K562 (cell line): ENCODE data around the gene PARD6B. TPM values are rescaled to one million over a fixed set of nuclear protein-coding genes. Genes with fewer than 3 reads are reported as not detected.

Experiments
- ATAC-seq: fragments of 200-7000 bp; cut with Tn5 transposase; 3 replicates; pipeline ENCODE4 v1.9.1; 2020; ENCODE audit warnings: moderate library complexity
- BruUV-seq: library from RNA; stranded (reverse); fragments of 400-500 nt; replicated peaks from 2 replicates; lab custom pipeline; 2021; lab: Mats Ljungman, UMichigan
- CTCF ChIA-PET: fragments of 300-600 bp; formaldehyde crosslinking; extraction: SDS; loops from one replicate; lab custom pipeline; 2021; ENCODE audit warnings: low intra/inter-chr PET ratio; lab: Yijun Ruan, JAX
- POLR2A ChIA-PET: fragments of 300-600, 350-650 bp; sonication (Branson Sonifier 250); formaldehyde crosslinking; extraction: SDS; loops from one replicate; lab custom pipeline; 2021; ENCODE audit warnings: antibody characterized with exemption, inconsistent platforms; lab: Yijun Ruan, JAX
- DNase-seq, 4 experiments: peaks; one replicate each; pipeline versions ENCODE4 v3.0.0 to v3.0.0-alpha.2; 2011 to 2018; ENCODE audit warnings: low spot score in 3 of 4, mixed read lengths in 3 of 4; ENCODE audit errors: extremely low read depth in 1 of 4
- FAIRE-seq: peaks from 2 replicates; lab custom pipeline; 2011; peaks lifted over from hg19 to GRCh38; lab: Jason Lieb, UNC
- H2AFZ ChIP-seq: 2 replicates; pipeline ENCODE4 v1.6.0; 2011; ENCODE audit warnings: low read depth, low read length, control low read depth, inconsistent platforms
- H3K27ac ChIP-seq: fragments of 200-600 bp; 3 replicates; pipeline ENCODE4 v1.8.0; 2011; ENCODE audit warnings: low read depth, mild to moderate bottlenecking, control low read depth, inconsistent platforms, low read length, moderate library complexity, mixed read lengths; ENCODE audit errors: extremely low read depth
- H3K27me3 ChIP-seq, 2 experiments: fragments of 300-600 bp in 1 of 2; 2 replicates in 1 of 2; 3 replicates in 1 of 2; pipeline versions ENCODE4 v1.6.0 to v1.8.0; 2011; ENCODE audit warnings: inconsistent platforms in 2 of 2, low read length in 2 of 2, mild to moderate bottlenecking in 1 of 2, mixed read lengths in 1 of 2, moderate library complexity in 1 of 2; ENCODE audit not compliant: control insufficient read depth in 2 of 2, insufficient read depth in 2 of 2
- H3K36me3 ChIP-seq: fragments of 300-600 bp; 3 replicates; pipeline ENCODE4 v1.8.0; 2011; ENCODE audit warnings: mild to moderate bottlenecking, low read length, inconsistent platforms; ENCODE audit not compliant: control insufficient read depth, insufficient read depth
- H3K4me1 ChIP-seq, 2 experiments: fragments of 200-600 bp in 1 of 2; replicated peaks in 1 of 2; 2 replicates in 1 of 2; 3 replicates in 1 of 2; pipeline versions ENCODE4 v1.5.1 to v1.8.0; 2011; ENCODE audit warnings: inconsistent platforms in 2 of 2, low read length in 2 of 2, mild to moderate bottlenecking in 1 of 2, mixed read lengths in 1 of 2, moderate library complexity in 1 of 2; ENCODE audit not compliant: control insufficient read depth in 2 of 2, insufficient read depth in 2 of 2
- H3K4me2 ChIP-seq: 2 replicates; pipeline ENCODE4 v1.6.1; 2011; ENCODE audit warnings: low read length, control low read depth, inconsistent platforms, mixed read lengths; ENCODE audit not compliant: insufficient read depth
- H3K4me3 ChIP-seq: fragments of 200-600 bp; sonication (generic), shearing (Covaris generic); 2 replicates; pipeline ENCODE4 v1.5.1; 2016; ENCODE audit warnings: control low read depth, inconsistent platforms
- H3K79me2 ChIP-seq: fragments of 200-600 bp; 3 replicates; pipeline ENCODE4 v1.8.0; 2011; ENCODE audit warnings: low read length, inconsistent platforms; ENCODE audit not compliant: control insufficient read depth, insufficient read depth
- H3K9ac ChIP-seq, 2 experiments: 2 replicates each; pipeline versions ENCODE4 v1.6.0 to v1.6.1; 2011; ENCODE audit warnings: low read depth in 2 of 2, low read length in 2 of 2, control low read depth in 1 of 2, inconsistent platforms in 1 of 2, mild to moderate bottlenecking in 1 of 2, mixed read lengths in 1 of 2; ENCODE audit not compliant: insufficient read depth in 1 of 2
- H3K9me1 ChIP-seq: one replicate; pipeline ENCODE4 v1.6.0; 2011; ENCODE audit warnings: inconsistent platforms, mild to moderate bottlenecking, low read length, moderate library complexity; ENCODE audit not compliant: control insufficient read depth, insufficient read depth
- H3K9me3 ChIP-seq: replicated peaks from 2 replicates; pipeline ENCODE4 v1.5.1; 2011; ENCODE audit warnings: low read depth, low read length, inconsistent platforms; ENCODE audit not compliant: control insufficient read depth, insufficient read depth
- H4K20me1 ChIP-seq: replicated peaks from 2 replicates; pipeline ENCODE4 v1.6.1; 2011; ENCODE audit warnings: low read length, inconsistent platforms, mixed read lengths; ENCODE audit not compliant: control insufficient read depth, insufficient read depth
- CBFA2T3 ChIP-seq: fragments of 450-650 bp; IDR thresholded peaks from 2 replicates; pipeline ENCODE4 v1.6.1; 2017
- EGR1 ChIP-seq: fragments of 450-650 bp; conservative IDR thresholded peaks from 2 replicates; pipeline ENCODE4 v1.6.1; 2017; ENCODE audit warnings: mild to moderate bottlenecking
- EWSR1 ChIP-seq: fragments of 450-650 bp; IDR thresholded peaks from 2 replicates; pipeline ENCODE4 v1.6.1; 2018; ENCODE audit warnings: borderline replicate concordance, mild to moderate bottlenecking, low read depth, moderate library complexity; ENCODE audit not compliant: partially characterized antibody
- FOXA1 ChIP-seq: fragments of 450-650 bp; IDR thresholded peaks from 2 replicates; pipeline ENCODE4 v1.6.1; 2016; ENCODE audit warnings: mild to moderate bottlenecking, borderline replicate concordance
- RFX1 ChIP-seq: fragments of 450-650 bp; IDR thresholded peaks from 2 replicates; pipeline ENCODE4 v1.6.1; 2016; ENCODE audit warnings: mild to moderate bottlenecking, moderate library complexity
- ZBTB11 ChIP-seq, 3 experiments: fragments of 200-800 bp in 1 of 3; fragments of 250-450 bp in 1 of 3; fragments of 450-650 bp in 1 of 3; sonication (Bioruptor Pico) in 1 of 3; sonication (Bioruptor generic) in 1 of 3; formaldehyde crosslinking in 1 of 3; IDR thresholded peaks; 2 replicates each; pipeline versions ENCODE4 v1.6.1 to v1.8.0; 2016 to 2022; ENCODE audit warnings: mild to moderate bottlenecking in 2 of 3, missing genetic modification characterization in 2 of 3, missing compliant biosample characterization in 1 of 3, moderate library complexity in 1 of 3
- ZEB2 ChIP-seq: fragments of 450-650 bp; IDR thresholded peaks from 2 replicates; pipeline ENCODE4 v1.6.1; 2016
- WGBS: fragments of 100-300 bp; shearing (Covaris generic); methylation state at CpG from one replicate; pipeline ENCODE4 v1.1.6; 2016; ENCODE audit warnings: low coverage, mixed read lengths; ENCODE audit not compliant: insufficient coverage; ENCODE audit errors: missing lambda C conversion rate; 5-methylcytosine and 5-hydroxymethylcytosine counted together
- in situ Hi-C: fragments of 300-500 bp; cut with MboI; formaldehyde crosslinking; loops from 4 replicates; pipeline ENCODE4 v1.15.0; 2018; ENCODE audit warnings: inconsistent platforms, mixed read lengths
- intact Hi-C: fragments of 100-400 bp; cut with micrococcal nuclease; formaldehyde crosslinking; loops from 2 replicates; pipeline ENCODE4 v1.14.2; 2022
- polyA plus RNA-seq, 8 experiments: library from polyadenylated mRNA; depleted of rRNA in 4 of 8; stranded (reverse) in 5 of 8; unstranded in 3 of 8; fragments of >200 nt; fragmentation: Nextera tagmentation in 2 of 8; fragmentation: Illumina TruSeq in 1 of 8; extraction: Ambion mirVana in 2 of 8; extraction: Trizol in 1 of 8; gene quantifications; 2 replicates each; pipeline versions ENCODE4 v1.2.1 to v1.2.3, GENCODE V29; 2011 to 2014; ENCODE audit warnings: inconsistent platforms in 1 of 8, missing spikeins in 1 of 8
- total RNA-seq, 7 experiments: library from RNA; depleted of rRNA in 6 of 7; stranded (reverse); fragments of >200 nt in 6 of 7; fragmentation: Illumina TruSeq in 2 of 7; extraction: Trizol in 2 of 7; gene quantifications; 2 replicates each; pipeline versions ENCODE4 v1.2.1 to v1.2.3, GENCODE V29; 2011 to 2021; ENCODE audit warnings: low replicate concordance in 1 of 7
- TF ChIP-seq, protein P1 (sequence below): fragments of 200-800 bp; sonication (Bioruptor generic); IDR thresholded peaks from 2 replicates; pipeline ENCODE4 v1.6.1; 2017; ENCODE audit warnings: missing genetic modification characterization, missing compliant biosample characterization

Gene PARD6B
- total and polyA plus RNA-seq, 9 of the 15 experiments (the other 6 are each of a cell fraction or from before 2014, with no cell fraction given): 1.7 to 12.3 (median 5.5) TPM

DNA sequence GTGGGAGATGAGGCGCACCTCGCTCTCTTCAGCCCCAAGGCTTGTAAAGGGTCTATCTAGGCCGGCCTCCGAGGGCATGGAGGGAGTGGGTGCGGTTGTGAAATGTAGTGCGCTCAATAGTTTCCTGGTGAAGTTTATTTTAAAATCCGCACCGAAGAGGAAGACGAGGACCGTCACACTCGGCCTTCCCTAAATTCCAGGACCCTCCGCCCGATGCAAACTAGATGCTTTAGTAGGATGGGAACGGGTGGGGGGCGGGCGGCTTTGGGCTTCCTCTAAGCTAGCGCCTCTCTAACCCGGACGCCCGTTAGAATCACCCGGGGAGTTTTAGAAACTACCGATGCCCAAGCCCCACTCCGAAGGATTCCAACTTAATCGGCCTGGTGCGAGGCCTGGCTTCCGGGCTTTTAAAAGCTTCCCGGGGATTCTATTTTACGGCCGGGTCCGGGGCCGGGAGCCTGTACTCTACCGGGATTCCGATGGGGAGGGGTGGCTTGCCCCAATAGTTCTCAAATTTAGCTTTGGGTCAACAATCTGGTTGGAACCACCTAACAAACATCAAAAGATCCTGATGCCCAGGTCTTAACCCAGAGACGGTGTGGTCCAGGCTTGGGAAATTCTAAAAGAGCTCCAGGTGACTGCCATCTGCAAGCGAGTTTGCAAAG is 62.9 kb downstream of the PARD6B start:
- Histone ChIP-seq H3K9me1 (no peaks in the 10 kb centered on the region), H3K4me2 (peak overlapping the region; percentile 85), H3K4me3 (peak overlapping the region; percentile 62), H3K9ac (peak overlapping the region in 1 of 2 experiments; percentile 10; a peak in 2 of 4 replicates), H3K27me3 (peaks cover 0 to 2% of the 10 kb centered on the region in 2 experiments; a peak in 1 of 5 replicates), H3K36me3 (no peaks in the 10 kb centered on the region), H3K79me2 (no peaks in the 10 kb centered on the region), H3K4me1 (peaks cover 13 to 27% of the 10 kb centered on the region in 2 experiments), H3K9me3 (no peaks in the 10 kb centered on the region), H2AFZ (peak overlapping the region; percentile 53), H4K20me1 (no peaks in the 10 kb centered on the region), H3K27ac (no peak overlapping the region)
- BruUV-seq: no TSS peak
- in situ Hi-C loops (loop anchor here (10.0 kb wide), 1 partner anchor 510 kb away; no protein-coding TSS in a partner anchor), intact Hi-C loops (loop anchor here (2.0 to 10.0 kb wide), 4 partner anchors 134 to 610 kb away; no protein-coding TSS in a partner anchor)
- 29% methylated on average over 32 of the region's 35 CpGs for WGBS
- TF ChIP-seq ZBTB11 (CRISPR knock-in tag; IDR thresholded peaks at IDR 0.05) (peak in 1 of 3 experiments; percentile 79; a peak in 2 of 6 replicates), FOXA1 (no peak), CBFA2T3 (no peak), RFX1 (0 out of 2 replicates have a peak, but pooled peaks have one; percentile 7), EWSR1 (peak; percentile 72), ZEB2 (0 out of 2 replicates have a peak, but pooled peaks have one; percentile 28), EGR1 (peak; percentile 94)
- TF ChIP-seq, protein P1, sequence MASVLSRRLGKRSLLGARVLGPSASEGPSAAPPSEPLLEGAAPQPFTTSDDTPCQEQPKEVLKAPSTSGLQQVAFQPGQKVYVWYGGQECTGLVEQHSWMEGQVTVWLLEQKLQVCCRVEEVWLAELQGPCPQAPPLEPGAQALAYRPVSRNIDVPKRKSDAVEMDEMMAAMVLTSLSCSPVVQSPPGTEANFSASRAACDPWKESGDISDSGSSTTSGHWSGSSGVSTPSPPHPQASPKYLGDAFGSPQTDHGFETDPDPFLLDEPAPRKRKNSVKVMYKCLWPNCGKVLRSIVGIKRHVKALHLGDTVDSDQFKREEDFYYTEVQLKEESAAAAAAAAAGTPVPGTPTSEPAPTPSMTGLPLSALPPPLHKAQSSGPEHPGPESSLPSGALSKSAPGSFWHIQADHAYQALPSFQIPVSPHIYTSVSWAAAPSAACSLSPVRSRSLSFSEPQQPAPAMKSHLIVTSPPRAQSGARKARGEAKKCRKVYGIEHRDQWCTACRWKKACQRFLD: 0 out of 2 replicates have a peak, but pooled peaks have one; percentile 58
- CTCF ChIA-PET: interaction anchor here (0.6 to 3.2 kb wide), 7 partner anchors 18 to 801 kb away, joined by 3 to 28 read pairs (median 6); no protein-coding TSS in a partner anchor
- POLR2A ChIA-PET: interaction anchor here (0.6 to 2.0 kb wide), 6 partner anchors 8 to 164 kb away, joined by 3 to 9 read pairs (median 4); partner anchors contain the start of genes ADNP and DPM1
- ATAC-seq: no peak
- DNase-seq: no peak
- no peak for FAIRE-seq
